GM12875 (cell line): ENCODE measurements around the gene DMRT1.

Experiments
- H3K4me3 ChIP-seq: one replicate; pipeline ENCODE4 v1.5.1; 2011; ENCODE audit warnings: low read depth, low read length, control low read depth
- TF ChIP-seq, protein P1 (sequence below): IDR thresholded peaks from 2 replicates; pipeline ENCODE4 v1.5.1; 2011; ENCODE audit warnings: low read depth, mild to moderate bottlenecking, control low read depth, inconsistent platforms, low read length, moderate library complexity, borderline replicate concordance; ENCODE audit not compliant: insufficient read depth

The DMRT1 gene

GRCh38 chr9:1014640-1015039 is 173.1 kb downstream of the DMRT1 start:
- TF ChIP-seq, protein P1, sequence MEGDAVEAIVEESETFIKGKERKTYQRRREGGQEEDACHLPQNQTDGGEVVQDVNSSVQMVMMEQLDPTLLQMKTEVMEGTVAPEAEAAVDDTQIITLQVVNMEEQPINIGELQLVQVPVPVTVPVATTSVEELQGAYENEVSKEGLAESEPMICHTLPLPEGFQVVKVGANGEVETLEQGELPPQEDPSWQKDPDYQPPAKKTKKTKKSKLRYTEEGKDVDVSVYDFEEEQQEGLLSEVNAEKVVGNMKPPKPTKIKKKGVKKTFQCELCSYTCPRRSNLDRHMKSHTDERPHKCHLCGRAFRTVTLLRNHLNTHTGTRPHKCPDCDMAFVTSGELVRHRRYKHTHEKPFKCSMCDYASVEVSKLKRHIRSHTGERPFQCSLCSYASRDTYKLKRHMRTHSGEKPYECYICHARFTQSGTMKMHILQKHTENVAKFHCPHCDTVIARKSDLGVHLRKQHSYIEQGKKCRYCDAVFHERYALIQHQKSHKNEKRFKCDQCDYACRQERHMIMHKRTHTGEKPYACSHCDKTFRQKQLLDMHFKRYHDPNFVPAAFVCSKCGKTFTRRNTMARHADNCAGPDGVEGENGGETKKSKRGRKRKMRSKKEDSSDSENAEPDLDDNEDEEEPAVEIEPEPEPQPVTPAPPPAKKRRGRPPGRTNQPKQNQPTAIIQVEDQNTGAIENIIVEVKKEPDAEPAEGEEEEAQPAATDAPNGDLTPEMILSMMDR = no peak
- H3K4me3 ChIP-seq = no peak overlapping the region

DNA sequence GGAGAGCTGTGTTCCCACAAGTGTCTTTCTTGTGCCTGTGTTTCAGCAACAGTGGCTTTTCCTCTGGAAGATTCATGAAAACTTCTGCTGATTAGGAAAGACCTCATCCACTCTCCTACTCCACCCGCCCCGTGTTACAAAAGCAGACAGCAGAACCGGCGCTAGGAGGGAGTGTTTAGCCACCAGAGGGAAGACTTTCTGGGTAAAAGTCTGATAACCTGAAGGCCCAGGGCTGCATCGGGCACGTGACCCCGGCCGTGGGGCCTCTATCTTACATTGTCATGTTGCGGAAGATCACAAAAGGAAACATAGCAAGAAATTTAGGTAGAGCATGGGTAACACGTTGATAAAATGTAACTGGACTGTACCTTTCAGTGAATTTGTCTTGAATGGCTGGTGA is 176.6 kb downstream of the DMRT1 start:
- TF ChIP-seq, protein P1 = 0 out of 2 replicates have a peak, but pooled peaks have one; percentile 14
- H3K4me3 ChIP-seq = no peak overlapping the region
